GM19023 (cell line): ENCODE data around the gene TEX35.
"Not testable (repeated sequence)": the region's sequence is repeated elsewhere in the genome, so short reads cannot be mapped to it uniquely, and the experiment has no call there.

Experiments used
- ATAC-seq: cut with Tn5 transposase; IDR thresholded peaks from one replicate; pipeline ENCODE4 v1.9.1; 2021; ENCODE audit warnings: mild to moderate bottlenecking, moderate library complexity; ENCODE audit not compliant: unreplicated experiment

Gene TEX35

GRCh38 chr1:178494569-178494971 lies 18.3 kb upstream of the TEX35 start:
- ATAC-seq = no peak

DNA sequence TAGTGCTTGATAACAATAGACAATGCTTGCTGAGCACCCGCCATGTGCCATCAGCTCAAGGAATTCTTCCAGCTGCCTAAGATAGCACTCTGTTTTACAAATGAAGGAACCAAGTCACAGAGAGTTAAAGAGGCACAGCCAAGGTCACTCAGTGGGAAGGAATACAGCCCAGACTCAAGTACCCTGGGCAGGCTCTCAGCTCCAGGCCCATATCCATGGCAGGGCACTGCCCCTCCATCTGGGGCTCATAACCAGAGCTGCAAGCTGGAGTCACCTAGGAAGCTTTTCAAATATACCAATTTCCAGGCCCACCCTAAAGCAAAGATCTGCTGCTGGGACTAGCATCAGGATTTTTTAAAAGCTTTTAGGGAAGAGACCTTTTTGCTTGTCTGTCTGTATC lies 17.8 kb upstream of the TEX35 start:
- ATAC-seq = no peak

GRCh38 chr1:178495741-178496409 lies 17.0 kb upstream of the TEX35 start:
- no peak for ATAC-seq

GRCh38 chr1:178496410-178497135 lies 16.3 kb upstream of the TEX35 start, which contains the start of gene CLEC20A:
Gene CLEC20A, minus strand, starts transcription at chr1:178496964. Its CDS starts 25 bp downstream, at chr1:178496939.
- no peak for ATAC-seq

DNA sequence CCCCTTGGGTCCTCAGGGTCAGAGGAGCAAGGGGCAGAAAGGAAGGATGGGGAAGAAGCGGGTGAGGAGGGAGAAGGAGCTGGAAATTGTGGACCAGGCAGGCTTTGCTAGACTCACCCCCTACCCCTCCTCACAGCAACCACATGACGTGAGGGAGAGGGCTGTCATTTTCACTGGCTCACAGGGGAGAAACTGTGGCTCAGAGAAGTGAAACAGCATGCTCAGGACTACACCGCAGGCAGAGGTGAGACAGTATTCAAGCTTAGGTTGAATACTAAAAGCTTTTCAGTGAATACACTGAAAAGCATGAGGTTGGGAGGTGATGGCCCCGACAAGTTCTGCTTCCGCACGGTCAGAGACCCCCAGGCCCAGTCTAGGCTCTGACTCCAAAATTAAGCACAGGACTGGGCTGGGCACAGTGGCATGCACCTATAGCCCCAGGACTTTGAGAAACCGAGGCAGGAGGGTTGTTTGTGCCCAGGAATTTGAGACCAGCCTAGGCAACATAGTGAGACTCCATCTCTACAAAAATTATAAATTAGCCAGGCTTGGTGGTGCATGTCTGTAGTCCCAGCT lies 14.9 kb upstream of the TEX35 start:
- no peak for ATAC-seq

DNA sequence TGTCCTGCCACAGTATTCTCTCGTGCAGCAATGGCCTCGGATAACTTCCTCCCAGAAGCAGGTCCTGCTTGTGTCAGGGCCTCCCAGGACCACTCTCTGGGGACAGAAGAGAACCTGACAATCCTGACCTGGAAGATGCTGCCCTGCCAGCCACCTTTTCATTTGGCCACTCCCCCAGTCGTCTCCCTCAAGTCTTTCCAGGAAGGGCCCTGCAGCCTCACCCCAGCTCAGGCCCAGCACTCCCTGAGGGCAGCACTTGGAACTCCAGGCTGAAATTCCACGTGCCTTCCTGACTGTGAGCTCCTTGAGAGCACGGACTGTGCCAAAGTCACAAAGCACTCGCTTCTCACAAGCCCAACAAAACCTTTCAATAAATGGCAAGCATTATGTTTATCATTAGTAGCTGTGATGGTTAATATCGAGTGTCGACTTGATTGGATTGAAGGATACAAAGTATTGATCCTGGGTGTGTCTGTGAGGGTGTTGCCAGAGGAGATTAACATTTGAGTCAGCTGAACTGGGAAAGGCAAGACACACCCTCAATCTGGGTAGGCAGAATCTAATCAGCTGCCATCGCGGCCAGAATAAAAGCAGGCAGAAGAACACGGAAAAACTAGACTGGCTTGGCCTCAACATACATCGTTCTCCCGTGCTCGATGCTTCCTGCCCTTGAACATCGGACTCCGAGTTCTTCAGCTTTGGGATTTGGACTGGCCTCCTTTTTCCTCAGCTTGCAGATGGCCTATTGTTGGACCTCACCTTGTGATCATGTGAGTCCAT lies 13.8 kb upstream of the TEX35 start:
- no peak for ATAC-seq

GRCh38 chr1:178500091-178500770 lies 12.7 kb upstream of the TEX35 start:
- no peak for ATAC-seq

GRCh38 chr1:178500936-178501554 lies 11.9 kb upstream of the TEX35 start:
- ATAC-seq = no peak

- ATAC-seq = no peak
Observed at GRCh38 chr1:178501705-178502329, 11.1 kb upstream of the TEX35 start.

- no peak for ATAC-seq
Observed at GRCh38 chr1:178502330-178502714, 10.6 kb upstream of the TEX35 start.

GRCh38 chr1:178502856-178503255 lies 10.1 kb upstream of the TEX35 start:
- ATAC-seq = no peak

DNA sequence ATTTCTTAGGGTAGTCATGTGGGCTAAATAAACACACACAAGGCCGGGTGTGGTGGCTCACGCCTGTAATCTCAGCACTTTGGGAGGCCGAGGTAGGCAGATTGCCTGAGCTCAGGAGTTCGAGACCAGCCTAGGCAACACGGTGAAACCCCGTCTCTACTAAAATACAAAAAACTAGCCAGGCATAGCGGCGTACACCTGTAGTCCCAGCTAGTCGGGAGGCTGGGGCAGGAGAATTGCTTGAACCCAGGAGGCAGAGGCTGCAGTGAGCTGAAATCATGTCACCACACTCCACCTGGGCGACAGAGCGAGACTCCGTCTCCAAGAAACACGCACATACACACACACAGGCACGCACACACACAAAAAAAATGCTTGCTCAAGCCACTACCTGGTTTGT lies 9.6 kb upstream of the TEX35 start:
- ATAC-seq = not testable (repeated sequence)

- ATAC-seq = no peak
Observed at GRCh38 chr1:178503849-178504248, 9.1 kb upstream of the TEX35 start.

GRCh38 chr1:178504286-178504685 lies 8.6 kb upstream of the TEX35 start:
- ATAC-seq = no peak

DNA sequence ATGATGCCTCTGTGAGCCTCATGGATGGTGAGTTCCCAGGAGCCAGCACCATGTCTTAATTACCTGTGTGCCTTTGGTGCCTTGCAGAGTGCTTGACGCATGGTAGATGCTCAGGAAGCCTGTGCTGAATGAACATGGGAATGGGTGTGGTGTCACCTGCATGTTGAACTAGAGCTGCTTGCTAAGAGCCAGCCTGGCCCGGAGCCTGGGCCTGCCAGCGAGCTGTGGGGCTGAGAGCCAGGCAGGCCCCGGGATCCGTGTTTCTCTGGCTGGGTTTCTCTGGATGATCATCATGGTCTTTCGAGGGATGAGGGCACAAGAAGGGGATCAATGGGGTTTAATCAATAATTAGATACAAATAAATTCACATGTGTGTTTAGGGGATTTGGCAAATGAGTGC lies 6.7 kb upstream of the TEX35 start:
- no peak for ATAC-seq

DNA sequence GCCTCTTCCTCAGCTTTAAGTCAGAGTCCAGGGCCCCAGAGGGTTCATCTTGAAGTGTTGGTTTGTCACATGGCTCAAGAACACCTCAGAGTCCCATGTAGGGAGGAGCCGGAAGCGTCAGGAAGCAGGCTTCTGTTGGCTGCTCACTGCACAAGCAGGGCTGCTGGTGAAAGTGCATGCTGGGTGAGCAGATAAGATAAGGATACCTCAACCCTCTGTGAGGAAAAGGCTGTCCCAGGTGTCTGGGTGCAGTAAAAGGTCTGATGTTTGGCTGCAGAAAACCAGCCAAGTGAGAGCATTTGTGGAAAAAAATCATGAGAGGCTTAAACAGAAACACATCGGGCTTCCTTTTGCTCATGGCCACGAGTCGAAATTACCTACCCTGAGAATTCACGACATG lies 6.2 kb upstream of the TEX35 start:
- no peak for ATAC-seq

GRCh38 chr1:178509414-178510007 lies 3.4 kb upstream of the TEX35 start:
- no peak for ATAC-seq

DNA sequence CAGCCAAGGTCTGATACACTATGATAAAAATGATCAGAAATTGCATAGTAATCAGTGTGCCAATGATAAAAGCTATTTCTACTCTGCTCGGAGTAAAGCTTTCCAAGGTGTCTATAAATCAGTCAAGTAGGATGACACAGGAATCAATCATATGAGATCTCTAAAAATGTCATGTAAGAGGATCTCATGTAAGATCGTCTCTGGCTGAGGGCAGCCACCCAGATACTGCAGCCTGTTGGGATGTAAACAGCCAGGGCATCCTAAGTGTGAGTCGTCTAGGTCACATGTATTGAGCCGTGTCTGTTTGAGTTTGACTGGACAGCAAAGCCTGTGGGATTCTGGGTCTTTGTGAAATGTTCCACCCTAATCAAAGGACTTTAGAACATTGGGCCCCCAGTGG lies 2.8 kb upstream of the TEX35 start:
- no peak for ATAC-seq

DNA sequence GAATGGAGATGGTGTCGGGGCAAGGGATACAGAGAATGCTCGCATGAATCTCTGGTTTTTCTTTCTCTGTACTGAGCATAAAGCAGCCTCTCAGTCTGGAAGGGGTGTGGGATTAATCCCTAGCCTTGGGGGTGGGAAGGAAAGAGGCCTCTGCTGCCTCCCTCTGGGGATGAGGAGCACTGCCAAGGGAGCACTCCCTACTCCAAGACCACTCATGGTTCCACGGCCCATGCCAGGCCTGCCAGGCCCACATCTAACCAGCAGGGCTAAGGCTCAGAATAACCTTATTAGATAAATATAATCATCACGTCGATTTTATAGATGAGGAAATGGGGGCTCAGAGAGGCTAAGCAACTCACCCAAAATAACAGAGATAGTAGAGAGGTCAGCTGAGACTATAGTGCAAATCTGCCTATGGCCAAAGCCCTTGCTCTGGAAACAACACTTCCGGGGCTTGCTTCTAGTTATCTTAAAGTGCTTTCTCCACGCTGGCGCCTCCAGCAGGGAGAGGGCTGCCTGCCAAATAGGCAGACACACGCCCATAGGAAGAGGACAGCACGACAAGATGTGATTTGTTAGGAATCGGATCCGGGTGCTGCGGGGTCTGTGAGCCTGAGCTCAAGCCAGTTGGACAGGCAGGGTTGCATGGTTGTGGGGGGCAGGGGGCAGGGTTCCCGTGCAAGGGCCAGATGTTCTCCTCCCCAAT lies 522 bp downstream of the TEX35 start:
- ATAC-seq = no peak
